GM12872 (cell line): Measurements from ENCODE around the gene MYO5A.

Experiments used
- TF ChIP-seq, protein P1 (sequence below): IDR thresholded peaks from 3 replicates; pipeline ENCODE4 v1.5.1; 2011; ENCODE audit warnings: low read depth, mild to moderate bottlenecking, low read length, moderate library complexity; ENCODE audit not compliant: insufficient read depth

MYO5A gene

DNA sequence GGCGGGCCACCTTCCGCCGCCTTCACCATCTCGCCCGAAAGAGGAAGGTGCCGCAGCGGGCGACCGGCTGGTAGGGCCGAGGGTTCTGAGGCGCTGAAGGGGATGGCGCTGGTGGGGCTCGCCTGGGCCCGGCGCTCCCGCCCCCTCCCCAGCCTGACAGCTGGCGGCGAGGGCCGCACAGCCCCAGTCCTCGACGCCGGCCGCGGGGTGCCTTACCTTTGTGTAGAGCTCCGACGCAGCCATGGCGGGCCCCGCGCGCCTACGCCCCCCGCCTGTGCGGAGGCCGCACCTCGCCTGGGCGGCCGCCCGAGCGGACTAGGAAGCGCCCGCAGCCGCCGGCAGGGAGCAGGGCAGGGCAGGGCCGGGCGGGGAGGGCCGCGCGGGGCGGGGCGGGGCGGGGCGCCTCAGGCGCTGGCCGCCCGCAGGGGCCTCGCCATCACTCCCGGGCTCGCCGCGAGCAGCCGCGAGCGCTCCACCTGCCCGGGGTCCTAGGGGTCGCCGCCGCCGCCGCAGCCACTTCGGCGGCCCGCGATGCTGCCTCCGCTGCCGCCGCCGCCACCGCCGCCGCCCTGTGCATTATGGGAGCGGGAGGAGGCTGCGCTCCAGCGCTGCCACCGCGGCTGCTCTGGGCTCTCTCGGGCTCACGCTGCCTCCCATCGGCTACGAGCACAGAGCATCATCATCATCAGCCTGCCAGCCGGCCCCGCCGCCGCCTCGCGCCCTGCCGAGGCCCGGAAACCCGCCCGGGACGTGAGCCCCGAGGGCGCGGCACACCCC, at the start of gene MYO5A:
TSS of gene MYO5A (minus strand) at position 317 of the 777 bp plus-strand sequence. CDS start at position 243, 74 bp downstream.
- TF ChIP-seq, protein P1, sequence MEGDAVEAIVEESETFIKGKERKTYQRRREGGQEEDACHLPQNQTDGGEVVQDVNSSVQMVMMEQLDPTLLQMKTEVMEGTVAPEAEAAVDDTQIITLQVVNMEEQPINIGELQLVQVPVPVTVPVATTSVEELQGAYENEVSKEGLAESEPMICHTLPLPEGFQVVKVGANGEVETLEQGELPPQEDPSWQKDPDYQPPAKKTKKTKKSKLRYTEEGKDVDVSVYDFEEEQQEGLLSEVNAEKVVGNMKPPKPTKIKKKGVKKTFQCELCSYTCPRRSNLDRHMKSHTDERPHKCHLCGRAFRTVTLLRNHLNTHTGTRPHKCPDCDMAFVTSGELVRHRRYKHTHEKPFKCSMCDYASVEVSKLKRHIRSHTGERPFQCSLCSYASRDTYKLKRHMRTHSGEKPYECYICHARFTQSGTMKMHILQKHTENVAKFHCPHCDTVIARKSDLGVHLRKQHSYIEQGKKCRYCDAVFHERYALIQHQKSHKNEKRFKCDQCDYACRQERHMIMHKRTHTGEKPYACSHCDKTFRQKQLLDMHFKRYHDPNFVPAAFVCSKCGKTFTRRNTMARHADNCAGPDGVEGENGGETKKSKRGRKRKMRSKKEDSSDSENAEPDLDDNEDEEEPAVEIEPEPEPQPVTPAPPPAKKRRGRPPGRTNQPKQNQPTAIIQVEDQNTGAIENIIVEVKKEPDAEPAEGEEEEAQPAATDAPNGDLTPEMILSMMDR = no peak; the same call in 2 of the 3 replicates

DNA sequence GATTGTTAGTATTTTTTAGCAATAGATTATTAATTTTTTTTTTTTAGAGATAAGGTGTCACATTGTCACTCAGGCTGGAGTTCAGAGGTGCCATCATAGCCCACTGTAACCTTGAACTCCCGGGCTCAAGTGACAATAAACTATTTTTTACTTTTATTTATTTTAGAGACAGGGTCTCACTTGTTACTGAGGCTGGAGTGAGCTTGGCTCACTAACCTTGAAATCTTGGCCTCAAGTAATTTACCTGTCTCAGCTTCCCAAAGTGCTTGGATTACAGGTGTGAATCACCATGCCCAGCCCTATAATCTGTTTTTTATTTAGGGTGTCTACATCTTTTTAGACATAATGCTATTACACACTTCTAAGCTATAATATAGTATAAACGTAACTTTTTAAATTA, 48.0 kb upstream of the MYO5A start:
- TF ChIP-seq, protein P1 = no peak

DNA sequence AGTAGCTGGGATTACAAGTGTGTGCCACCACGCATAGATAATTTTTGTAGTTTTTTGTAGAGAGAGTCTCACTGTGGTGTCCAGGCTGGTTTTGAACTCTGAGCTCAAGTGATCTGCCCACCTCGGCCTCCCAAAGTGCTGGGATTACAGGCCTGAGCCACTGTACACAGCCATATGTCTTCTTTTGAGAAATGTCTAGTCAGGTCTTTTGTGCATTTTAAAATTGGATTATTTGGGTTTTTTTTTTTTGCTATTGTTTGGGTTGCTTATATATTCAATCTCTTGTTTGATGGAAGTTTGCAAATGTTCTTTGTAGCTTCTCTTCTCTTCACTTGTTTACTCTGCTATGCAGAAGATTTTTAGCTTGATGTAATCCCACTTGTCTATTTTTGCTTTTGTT, 46.4 kb upstream of the MYO5A start:
- TF ChIP-seq, protein P1 = no peak

DNA sequence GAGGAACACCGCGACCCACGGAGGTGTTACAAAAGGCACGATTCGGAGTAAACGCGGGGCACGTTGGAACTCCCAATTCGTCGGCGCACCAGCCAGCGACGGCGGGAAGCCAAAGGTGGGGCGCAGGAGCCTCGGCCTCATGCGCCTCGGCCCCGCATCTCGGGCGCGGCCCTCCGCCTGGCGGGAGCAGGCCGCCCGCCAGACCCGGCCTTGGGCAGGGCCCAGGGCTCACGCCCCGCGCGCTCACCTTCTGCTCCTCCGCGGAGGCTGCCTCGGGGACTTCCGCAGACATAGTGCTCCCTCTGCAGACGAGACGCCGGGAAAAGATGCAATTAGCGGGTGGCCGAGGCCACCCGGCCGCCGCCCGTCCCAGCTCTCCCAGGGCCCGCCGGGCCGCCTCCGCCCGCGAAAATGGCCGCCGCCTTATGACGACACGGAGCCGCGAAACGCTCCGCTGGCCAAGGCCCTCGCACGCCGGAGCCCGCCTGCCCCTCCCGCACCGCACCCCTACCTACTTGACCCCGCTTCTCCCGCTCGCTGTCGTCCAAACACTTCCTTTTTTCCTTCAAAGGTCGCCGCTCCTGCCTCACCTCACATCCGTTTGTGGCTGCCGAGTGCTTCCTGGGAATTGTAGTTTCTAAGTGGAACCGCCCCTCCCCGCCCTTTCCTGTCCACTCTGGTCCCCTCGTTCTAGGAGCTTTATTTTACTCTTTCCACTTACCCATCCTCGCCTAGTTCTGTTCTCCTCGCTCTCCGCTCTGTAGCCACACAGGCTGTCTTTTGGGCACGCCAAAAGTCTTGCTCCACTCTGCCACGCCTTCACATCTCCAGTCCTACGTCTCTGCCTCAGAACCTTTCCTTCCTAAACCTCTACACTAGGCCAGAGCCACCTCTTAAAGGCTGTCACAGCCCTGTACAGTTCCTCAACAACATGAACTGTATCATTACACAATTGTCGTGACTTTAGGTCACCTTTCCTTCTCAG, 40.2 kb upstream of the MYO5A start, which contains the start of gene ARPP19:
TSS of gene ARPP19 (minus strand) at position 430 of the 985 bp plus-strand sequence. CDS start at position 292, 138 bp downstream.
- TF ChIP-seq, protein P1 = 0 out of 3 replicates have a peak, but pooled peaks have one; percentile 22

DNA sequence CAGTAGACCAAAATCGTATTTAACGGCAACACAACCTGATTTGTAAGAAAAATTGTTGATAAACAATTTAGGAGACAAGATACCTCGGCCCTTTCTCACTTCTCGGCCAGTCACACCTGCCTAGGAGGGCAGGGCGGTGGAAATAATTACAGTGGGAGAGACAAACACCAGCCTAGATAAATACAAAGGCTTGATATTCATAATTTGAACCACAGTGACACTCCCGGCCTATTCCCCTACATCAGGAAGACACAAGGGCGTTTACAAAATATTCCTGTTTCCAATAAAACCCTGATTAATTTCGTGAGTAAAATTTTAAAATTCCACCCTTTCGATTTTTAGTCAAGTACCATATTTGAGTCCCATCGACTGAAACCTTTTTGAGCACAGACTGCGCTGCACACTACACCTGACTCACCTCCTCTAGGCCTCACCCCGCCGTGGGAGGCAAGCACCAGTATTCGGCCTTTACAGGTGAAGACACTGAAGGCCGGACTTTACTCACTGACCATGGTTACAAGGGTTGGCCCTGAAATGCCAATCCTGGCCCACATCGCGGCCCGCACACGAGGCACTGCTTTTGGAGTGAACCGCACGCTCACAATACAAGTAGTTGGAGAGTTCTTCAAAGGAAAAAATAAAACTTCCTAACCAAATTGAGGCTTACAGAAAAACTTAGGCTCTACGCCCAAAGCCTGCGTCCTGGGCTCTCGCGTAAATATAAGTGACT, 39.4 kb upstream of the MYO5A start:
- TF ChIP-seq, protein P1 = no peak

DNA sequence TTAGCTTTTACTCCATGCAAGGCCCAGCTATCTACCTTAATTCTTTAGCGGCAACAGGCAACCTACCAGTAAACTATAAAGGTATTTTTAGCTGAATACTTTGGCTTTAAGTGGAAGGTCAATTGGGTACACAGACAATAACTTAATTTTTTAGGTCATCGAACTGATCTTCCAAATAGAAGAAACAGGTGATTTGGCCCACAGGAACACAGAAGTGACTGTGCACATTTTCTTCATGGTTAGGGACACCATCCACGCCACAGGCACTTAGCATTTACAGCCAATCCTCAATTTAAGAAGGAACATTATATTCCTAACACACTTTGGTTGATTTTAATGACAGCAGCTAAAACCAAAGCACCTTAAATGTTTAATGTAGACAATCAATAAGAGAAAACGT, 38.2 kb upstream of the MYO5A start:
- TF ChIP-seq, protein P1 = no peak

DNA sequence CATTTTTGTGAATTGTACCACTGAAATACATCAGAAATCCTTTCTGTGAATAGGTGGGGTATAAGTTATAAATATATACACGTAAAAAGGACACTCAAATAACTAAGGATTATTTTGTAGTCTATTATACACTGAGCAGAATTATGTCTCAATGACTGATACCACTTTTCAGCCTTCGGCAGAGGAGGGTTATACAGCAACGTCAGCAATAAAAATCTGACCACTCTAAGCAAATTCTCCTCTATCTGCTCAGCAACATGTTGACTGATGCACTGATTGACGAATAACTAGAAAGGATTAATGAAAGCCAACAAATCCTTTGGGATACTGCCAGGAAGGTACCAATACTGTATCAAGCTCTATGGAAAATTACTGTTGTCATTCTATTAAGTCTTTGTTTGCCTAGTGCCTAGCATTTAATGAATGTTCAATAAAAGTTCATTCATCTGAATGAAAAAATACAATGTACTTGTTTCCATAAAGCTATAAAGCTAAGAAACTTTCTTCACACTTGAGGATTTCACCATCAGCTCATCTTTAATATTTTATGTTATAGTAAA, 34.9 kb upstream of the MYO5A start:
- TF ChIP-seq, protein P1 = no peak
